IMR-90 (cell line): ENCODE data around the gene NCBP2. TPM values are rescaled to one million over a fixed set of nuclear protein-coding genes. Genes with fewer than 3 reads are reported as not detected.

ENCODE experiments used
- ATAC-seq: fragments of 200-7000 bp; cut with Tn5 transposase; 2 replicates; pipeline ENCODE4 v1.9.1; 2020; ENCODE audit warnings: low read depth, mild to moderate bottlenecking, moderate library complexity
- BruUV-seq: library from RNA; stranded (reverse); fragments of 400-500 nt; replicated peaks from 2 replicates; lab custom pipeline; 2021; lab: Mats Ljungman, UMichigan
- CTCF ChIA-PET: fragments of 300-600 bp; formaldehyde crosslinking; extraction: SDS; loops from one replicate; lab custom pipeline; 2021; ENCODE audit warnings: antibody characterized with exemption; lab: Yijun Ruan, JAX
- POLR2A ChIA-PET: fragments of 300-600 bp; sonication (Branson Sonifier 250); formaldehyde crosslinking; loops from one replicate; lab custom pipeline; 2022; ENCODE audit warnings: antibody characterized with exemption; ENCODE audit not compliant: unreplicated experiment; lab: Charles Lee
- DNase-seq: peaks from one replicate; pipeline ENCODE4 v3.0.0; 2013
- H2AFZ ChIP-seq: replicated peaks from 2 replicates; pipeline ENCODE3; 2013; ENCODE audit warnings: low read length, mild to moderate bottlenecking; ENCODE audit not compliant: poor library complexity
- H2AK5ac ChIP-seq: 2 replicates; pipeline ENCODE4 v1.6.1; 2013; ENCODE audit warnings: low read depth, low read length, inconsistent platforms
- H2AK9ac ChIP-seq: replicated peaks from 2 replicates; pipeline ENCODE3; 2013; ENCODE audit warnings: mild to moderate bottlenecking, low read depth, low read length, moderate library complexity; ENCODE audit not compliant: poor library complexity
- H2BK120ac ChIP-seq: 2 replicates; pipeline ENCODE4 v1.6.1; 2013; ENCODE audit warnings: low read depth, low read length, inconsistent platforms
- H2BK15ac ChIP-seq: 3 replicates; pipeline ENCODE4 v1.6.1; 2013; ENCODE audit warnings: low read depth, low read length, inconsistent platforms
- H2BK20ac ChIP-seq: 2 replicates; pipeline ENCODE4 v1.6.1; 2013; ENCODE audit warnings: low read depth, mild to moderate bottlenecking, inconsistent platforms, low read length, moderate library complexity
- H2BK5ac ChIP-seq: 2 replicates; pipeline ENCODE4 v1.6.1; 2013; ENCODE audit warnings: mild to moderate bottlenecking, low read depth, low read length, inconsistent platforms; ENCODE audit not compliant: poor library complexity, severe bottlenecking
- H3K14ac ChIP-seq: replicated peaks from 2 replicates; pipeline ENCODE4 v1.6.1; 2013; ENCODE audit warnings: low read depth, low read length, inconsistent platforms
- H3K18ac ChIP-seq: 2 replicates; pipeline ENCODE4 v1.6.1; 2013; ENCODE audit warnings: low read depth, low read length, control low read depth
- H3K23ac ChIP-seq: 2 replicates; pipeline ENCODE4 v1.6.1; 2013; ENCODE audit warnings: low read depth, low read length, inconsistent platforms
- H3K27ac ChIP-seq: 2 replicates; pipeline ENCODE4 v1.5.1; 2013; ENCODE audit warnings: mild to moderate bottlenecking, control low read depth, low read length; ENCODE audit not compliant: insufficient read depth
- H3K27me3 ChIP-seq: 2 replicates; pipeline ENCODE4 v1.6.1; 2013; ENCODE audit warnings: low read length; ENCODE audit not compliant: control insufficient read depth, insufficient read depth
- H3K36me3 ChIP-seq: 2 replicates; pipeline ENCODE4 v1.6.1; 2013; ENCODE audit warnings: low read length, mixed read lengths; ENCODE audit not compliant: control insufficient read depth, insufficient read depth
- H3K4ac ChIP-seq: 2 replicates; pipeline ENCODE4 v1.6.1; 2013; ENCODE audit warnings: low read depth, low read length, inconsistent platforms
- H3K4me1 ChIP-seq: 2 replicates; pipeline ENCODE4 v1.6.1; 2013; ENCODE audit warnings: low read length, mixed read lengths; ENCODE audit not compliant: control insufficient read depth, insufficient read depth
- H3K4me2 ChIP-seq: 2 replicates; pipeline ENCODE4 v1.6.1; 2013; ENCODE audit warnings: low read depth, mild to moderate bottlenecking, control low read depth, low read length, moderate library complexity
- H3K4me3 ChIP-seq: 2 replicates; pipeline ENCODE4 v1.5.1; 2013; ENCODE audit warnings: low read depth, mild to moderate bottlenecking, control low read depth, low read length, moderate library complexity; ENCODE audit not compliant: insufficient read depth
- H3K56ac ChIP-seq: 2 replicates; pipeline ENCODE4 v1.6.1; 2013; ENCODE audit warnings: low read length, inconsistent platforms; ENCODE audit not compliant: insufficient read depth; ENCODE audit errors: extremely low read depth
- H3K79me1 ChIP-seq, 2 experiments: 2 replicates each; pipeline ENCODE4 v1.6.1; 2013; ENCODE audit warnings: low read length in 2 of 2, inconsistent platforms in 1 of 2, low read depth in 1 of 2
- H3K9ac ChIP-seq: 2 replicates; pipeline ENCODE4 v1.6.1; 2013; ENCODE audit warnings: low read depth, low read length, control low read depth
- H3K9me1 ChIP-seq: 2 replicates; pipeline ENCODE4 v1.6.1; 2013; ENCODE audit warnings: low read length, inconsistent platforms; ENCODE audit not compliant: insufficient read depth
- H3K9me3 ChIP-seq: 2 replicates; pipeline ENCODE4 v1.6.1; 2013; ENCODE audit warnings: low read length; ENCODE audit not compliant: control insufficient read depth, insufficient read depth
- H4K20me1 ChIP-seq: 2 replicates; pipeline ENCODE4 v1.6.1; 2013; ENCODE audit warnings: low read length, inconsistent platforms; ENCODE audit not compliant: insufficient read depth
- H4K5ac ChIP-seq: 2 replicates; pipeline ENCODE4 v1.6.1; 2013; ENCODE audit warnings: mild to moderate bottlenecking, low read depth, low read length, control low read depth
- H4K8ac ChIP-seq, 2 experiments: 2 replicates each; pipeline ENCODE4 v1.6.1; 2013; ENCODE audit warnings: low read depth in 2 of 2, low read length in 2 of 2, control low read depth in 1 of 2, inconsistent platforms in 1 of 2
- H4K91ac ChIP-seq: 2 replicates; pipeline ENCODE4 v1.6.1; 2013; ENCODE audit warnings: low read depth, low read length, inconsistent platforms; ENCODE audit not compliant: insufficient read depth
- BHLHE40 ChIP-seq: fragments of 150-350 bp; IDR thresholded peaks from 2 replicates; pipeline ENCODE4 v1.6.1; 2016; ENCODE audit warnings: mild to moderate bottlenecking, low read depth, low read length
- CEBPB ChIP-seq: IDR thresholded peaks from 2 replicates; pipeline ENCODE4 v1.6.1; 2012; ENCODE audit warnings: low read depth, low read length, improper control_type of control experiment
- CHD1 ChIP-seq: IDR thresholded peaks from 2 replicates; pipeline ENCODE4 v1.6.1; 2012; ENCODE audit warnings: low read depth, low read length, improper control_type of control experiment
- FOS ChIP-seq: fragments of 150-350 bp; IDR thresholded peaks from 2 replicates; pipeline ENCODE4 v1.6.1; 2016; ENCODE audit warnings: low read depth, low read length
- MAFK ChIP-seq: IDR thresholded peaks from 2 replicates; pipeline ENCODE4 v1.6.1; 2012; ENCODE audit warnings: low read depth, low read length, improper control_type of control experiment
- MAZ ChIP-seq: IDR thresholded peaks from 2 replicates; pipeline ENCODE4 v1.6.1; 2012; ENCODE audit warnings: low read depth, mild to moderate bottlenecking, low read length, improper control_type of control experiment, moderate library complexity, borderline replicate concordance
- MXI1 ChIP-seq: IDR thresholded peaks from 2 replicates; pipeline ENCODE4 v1.6.1; 2012; ENCODE audit warnings: low read depth, mild to moderate bottlenecking, low read length, moderate library complexity, borderline replicate concordance
- NFE2L2 ChIP-seq: fragments of 150-350 bp; IDR thresholded peaks from 2 replicates; pipeline ENCODE4 v1.6.1; 2016; ENCODE audit warnings: low read depth, mild to moderate bottlenecking, low read length
- POLR2A ChIP-seq: IDR thresholded peaks from 2 replicates; pipeline ENCODE4 v1.6.1; 2012; ENCODE audit warnings: mild to moderate bottlenecking, low read depth, low read length
- RAD21 ChIP-seq: IDR thresholded peaks from 2 replicates; pipeline ENCODE4 v1.6.1; 2012; ENCODE audit warnings: low read length, improper control_type of control experiment
- RCOR1 ChIP-seq: IDR thresholded peaks from 2 replicates; pipeline ENCODE4 v1.6.1; 2012; ENCODE audit warnings: mild to moderate bottlenecking, low read length, improper control_type of control experiment; ENCODE audit not compliant: insufficient replicate concordance
- RFX5 ChIP-seq: IDR thresholded peaks from 2 replicates; pipeline ENCODE4 v1.8.0; 2012; ENCODE audit warnings: low read depth, mild to moderate bottlenecking, low read length, moderate library complexity
- SMC3 ChIP-seq: fragments of 150-350 bp; IDR thresholded peaks from 2 replicates; pipeline ENCODE4 v1.6.1; 2016; ENCODE audit warnings: low read depth, mild to moderate bottlenecking, antibody characterized with exemption, low read length, moderate library complexity
- WGBS, 2 experiments: methylation state at CpG; one replicate each; pipeline versions ENCODE4 v1.1.5 to v1.1.7; 2013; ENCODE audit warnings: missing lambda C conversion rate in 2 of 2; ENCODE audit not compliant: insufficient read length in 1 of 2; ENCODE audit errors: extremely low coverage in 2 of 2; 5-methylcytosine and 5-hydroxymethylcytosine counted together
- dilution Hi-C: fragments of 300-500 bp; cut with HindIII; formaldehyde crosslinking; loops from one replicate; pipeline ENCODE4 v1.14.3; 2018; ENCODE audit warnings: low sequenced_read_pairs; ENCODE audit not compliant: unreplicated experiment
- in situ Hi-C: fragments of 300-500 bp; cut with MboI; formaldehyde crosslinking; loops from 3 replicates; pipeline ENCODE4 v1.14.3; 2019; ENCODE audit warnings: low sequenced_read_pairs, inconsistent platforms, mixed read lengths
- intact Hi-C: fragments of 100-400 bp; cut with micrococcal nuclease; formaldehyde crosslinking; loops from 2 replicates; pipeline ENCODE4 v1.10.0; 2022
- polyA plus RNA-seq, 3 experiments: library from polyadenylated mRNA; depleted of rRNA; stranded (reverse); fragments of >200 nt; gene quantifications; 2 replicates each; pipeline ENCODE4 v1.2.3, GENCODE V29; 2012; ENCODE audit warnings: low replicate concordance in 1 of 3
- total RNA-seq: library from RNA; depleted of rRNA; stranded (reverse); fragments of >200 nt; gene quantifications from 2 replicates; pipeline ENCODE4 v1.2.3, GENCODE V29; 2012
- TF ChIP-seq, protein P1 (sequence below): conservative IDR thresholded peaks from 2 replicates; pipeline ENCODE4 v1.5.1; 2012; ENCODE audit warnings: mild to moderate bottlenecking, low read depth, low read length, improper control_type of control experiment
- TF ChIP-seq, protein P2 (sequence below): fragments of 150-350 bp; IDR thresholded peaks from 2 replicates; pipeline ENCODE4 v1.6.1; 2017; ENCODE audit warnings: mild to moderate bottlenecking, antibody characterized with exemption, low read length, low read depth
- TF ChIP-seq, protein P3 (sequence below): fragments of 150-350 bp; IDR thresholded peaks from 2 replicates; pipeline ENCODE4 v1.6.1; 2016; ENCODE audit warnings: low read depth, mild to moderate bottlenecking, low read length, moderate library complexity, borderline replicate concordance

NCBP2 gene
- total and polyA plus RNA-seq, 2 of the 4 experiments (the other 2 are of a cell fraction) = 42.8 to 73.6 TPM

DNA sequence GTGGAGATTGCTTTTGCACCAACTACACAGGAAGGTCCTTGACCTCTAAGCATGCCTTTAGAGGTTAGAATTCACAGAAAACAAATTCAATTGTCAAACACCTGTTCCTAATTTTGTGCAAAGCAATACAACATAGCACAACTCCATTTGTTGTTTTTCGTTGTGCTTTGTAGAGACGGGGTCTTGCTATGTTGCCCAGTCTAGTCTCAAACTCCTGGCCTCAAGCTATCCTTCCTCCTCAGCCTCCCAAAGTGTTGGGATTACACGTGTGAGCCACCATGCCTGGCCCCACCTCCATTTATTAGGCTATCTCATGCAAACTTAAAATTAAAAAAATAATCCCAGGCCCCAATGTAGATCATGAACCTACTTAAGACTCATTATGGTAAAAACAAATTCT lies 6.0 kb downstream of the NCBP2 start:
- Histone ChIP-seq H3K4ac (no peak overlapping the region), H3K9me3 (no peaks in the 10 kb centered on the region), H3K27ac (no peak overlapping the region), H3K4me2 (no peak overlapping the region), H3K9me1 (no peaks in the 10 kb centered on the region; the same call in 1 of the 2 replicates), H4K91ac (no peak overlapping the region), H3K14ac (no peak overlapping the region), H3K79me1 (peaks cover 19 to 32% of the 10 kb centered on the region in 2 experiments), H2AK5ac (no peak overlapping the region), H3K18ac (no peak overlapping the region), H4K20me1 (peaks cover 6% of the 10 kb centered on the region; the same call in 1 of the 2 replicates), H3K4me3 (no peak overlapping the region), H2BK20ac (no peak overlapping the region), H3K36me3 (peaks cover 46% of the 10 kb centered on the region), H3K4me1 (peaks cover 3% of the 10 kb centered on the region), H3K23ac (no peak overlapping the region), H2BK5ac (no peak overlapping the region), H2BK15ac (no peak overlapping the region), H3K9ac (no peak overlapping the region), H4K8ac (no peak overlapping the region), H4K5ac (no peak overlapping the region), H3K27me3 (no peaks in the 10 kb centered on the region), H2AFZ (no peak overlapping the region), H2AK9ac (no peak overlapping the region), H2BK120ac (no peak overlapping the region), H3K56ac (no peak overlapping the region)
- ChIA-PET CTCF (no interaction called here), POLR2A (no interaction called here)
- BruUV-seq = TSS peak; percentile 88
- 80% methylated on average over 1 of the region's 3 CpGs; no CpG with 5 or more reads in 1 of the 2 experiments for WGBS, 2 experiments
- no peak for ATAC-seq
- TF ChIP-seq, protein P1, sequence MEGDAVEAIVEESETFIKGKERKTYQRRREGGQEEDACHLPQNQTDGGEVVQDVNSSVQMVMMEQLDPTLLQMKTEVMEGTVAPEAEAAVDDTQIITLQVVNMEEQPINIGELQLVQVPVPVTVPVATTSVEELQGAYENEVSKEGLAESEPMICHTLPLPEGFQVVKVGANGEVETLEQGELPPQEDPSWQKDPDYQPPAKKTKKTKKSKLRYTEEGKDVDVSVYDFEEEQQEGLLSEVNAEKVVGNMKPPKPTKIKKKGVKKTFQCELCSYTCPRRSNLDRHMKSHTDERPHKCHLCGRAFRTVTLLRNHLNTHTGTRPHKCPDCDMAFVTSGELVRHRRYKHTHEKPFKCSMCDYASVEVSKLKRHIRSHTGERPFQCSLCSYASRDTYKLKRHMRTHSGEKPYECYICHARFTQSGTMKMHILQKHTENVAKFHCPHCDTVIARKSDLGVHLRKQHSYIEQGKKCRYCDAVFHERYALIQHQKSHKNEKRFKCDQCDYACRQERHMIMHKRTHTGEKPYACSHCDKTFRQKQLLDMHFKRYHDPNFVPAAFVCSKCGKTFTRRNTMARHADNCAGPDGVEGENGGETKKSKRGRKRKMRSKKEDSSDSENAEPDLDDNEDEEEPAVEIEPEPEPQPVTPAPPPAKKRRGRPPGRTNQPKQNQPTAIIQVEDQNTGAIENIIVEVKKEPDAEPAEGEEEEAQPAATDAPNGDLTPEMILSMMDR = no peak
- TF ChIP-seq NFE2L2 (no peak), BHLHE40 (no peak), CHD1 (no peak), FOS (no peak), RCOR1 (no peak), CEBPB (no peak), MAFK (no peak), MAZ (no peak), POLR2A (no peak), MXI1 (no peak), RAD21 (no peak), RFX5 (no peak), SMC3 (no peak)
- TF ChIP-seq, protein P2, sequence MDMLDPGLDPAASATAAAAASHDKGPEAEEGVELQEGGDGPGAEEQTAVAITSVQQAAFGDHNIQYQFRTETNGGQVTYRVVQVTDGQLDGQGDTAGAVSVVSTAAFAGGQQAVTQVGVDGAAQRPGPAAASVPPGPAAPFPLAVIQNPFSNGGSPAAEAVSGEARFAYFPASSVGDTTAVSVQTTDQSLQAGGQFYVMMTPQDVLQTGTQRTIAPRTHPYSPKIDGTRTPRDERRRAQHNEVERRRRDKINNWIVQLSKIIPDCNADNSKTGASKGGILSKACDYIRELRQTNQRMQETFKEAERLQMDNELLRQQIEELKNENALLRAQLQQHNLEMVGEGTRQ = no peak
- TF ChIP-seq, protein P3, sequence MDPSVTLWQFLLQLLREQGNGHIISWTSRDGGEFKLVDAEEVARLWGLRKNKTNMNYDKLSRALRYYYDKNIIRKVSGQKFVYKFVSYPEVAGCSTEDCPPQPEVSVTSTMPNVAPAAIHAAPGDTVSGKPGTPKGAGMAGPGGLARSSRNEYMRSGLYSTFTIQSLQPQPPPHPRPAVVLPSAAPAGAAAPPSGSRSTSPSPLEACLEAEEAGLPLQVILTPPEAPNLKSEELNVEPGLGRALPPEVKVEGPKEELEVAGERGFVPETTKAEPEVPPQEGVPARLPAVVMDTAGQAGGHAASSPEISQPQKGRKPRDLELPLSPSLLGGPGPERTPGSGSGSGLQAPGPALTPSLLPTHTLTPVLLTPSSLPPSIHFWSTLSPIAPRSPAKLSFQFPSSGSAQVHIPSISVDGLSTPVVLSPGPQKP = no peak
- intact Hi-C loops (no loop called here), in situ Hi-C loops (no loop called here), dilution Hi-C loops (no loop called here)
- DNase-seq = no peak
